ENCODE results near the gene FPR3.

Gene FPR3

GRCh38 chr19:51811344-51811743 lies 16.4 kb downstream of the FPR3 start:
- Histone ChIP-seq H3K9me3 (ENCODE audit: severe bottlenecking) (no peaks in the 10 kb centered on the region), H3K27ac (ENCODE audit: poor library complexity, severe bottlenecking) (no peak overlapping the region), H3K36me3 (ENCODE audit: low read depth) (no peaks in the 10 kb centered on the region), H3K4me1 (ENCODE audit: insufficient read depth, poor library complexity, severe bottlenecking) (peaks cover 25% of the 10 kb centered on the region), H3K27me3 (ENCODE audit: insufficient read depth, poor library complexity, severe bottlenecking) (no peaks in the 10 kb centered on the region), H3K4me3 (ENCODE audit: severe bottlenecking) (no peak overlapping the region)
- DNase-seq (ENCODE audit: low spot score) (no peak), ATAC-seq (ENCODE audit: low read depth) (no peak)
- no peak for TF ChIP-seq CTCF (IDR thresholded peaks at IDR 0.05; ENCODE audit: poor library complexity, severe bottlenecking)

- ATAC-seq (ENCODE audit: low read depth) (no peak), DNase-seq (ENCODE audit: low spot score) (no peak)
- TF ChIP-seq CTCF (IDR thresholded peaks at IDR 0.05; ENCODE audit: poor library complexity, severe bottlenecking): no peak
- no peak overlapping the region for H3K4me3 ChIP-seq (ENCODE audit: severe bottlenecking)
- H3K4me1 ChIP-seq (ENCODE audit: insufficient read depth, poor library complexity, severe bottlenecking): peaks cover 1% of the 10 kb centered on the region
- H3K27me3 ChIP-seq (ENCODE audit: insufficient read depth, poor library complexity, severe bottlenecking): no peaks in the 10 kb centered on the region
- no peaks in the 10 kb centered on the region for H3K36me3 ChIP-seq (ENCODE audit: low read depth)
- no peaks in the 10 kb centered on the region for H3K9me3 ChIP-seq (ENCODE audit: severe bottlenecking)
- H3K27ac ChIP-seq (ENCODE audit: poor library complexity, severe bottlenecking): no peak overlapping the region
These were observed 20.1 kb downstream of the FPR3 start for GRCh38 chr19:51815043-51815442.

- no peak for TF ChIP-seq CTCF (IDR thresholded peaks at IDR 0.05; ENCODE audit: poor library complexity, severe bottlenecking)
- Histone ChIP-seq H3K27me3 (ENCODE audit: insufficient read depth, poor library complexity, severe bottlenecking) (no peaks in the 10 kb centered on the region), H3K36me3 (ENCODE audit: low read depth) (no peaks in the 10 kb centered on the region), H3K4me3 (ENCODE audit: severe bottlenecking) (no peak overlapping the region), H3K9me3 (ENCODE audit: severe bottlenecking) (no peaks in the 10 kb centered on the region), H3K4me1 (ENCODE audit: insufficient read depth, poor library complexity, severe bottlenecking) (no peaks in the 10 kb centered on the region), H3K27ac (ENCODE audit: poor library complexity, severe bottlenecking) (no peak overlapping the region)
- ATAC-seq (ENCODE audit: low read depth) (no peak), DNase-seq (ENCODE audit: low spot score) (no peak)
These were observed 21.8 kb downstream of the FPR3 start for GRCh38 chr19:51816711-51817110.

- H3K27me3 ChIP-seq (ENCODE audit: insufficient read depth, poor library complexity, severe bottlenecking): no peaks in the 10 kb centered on the region
- no peak for DNase-seq (ENCODE audit: low spot score)
- H3K27ac ChIP-seq (ENCODE audit: poor library complexity, severe bottlenecking): no peak overlapping the region
- H3K4me1 ChIP-seq (ENCODE audit: insufficient read depth, poor library complexity, severe bottlenecking): no peaks in the 10 kb centered on the region
- no peak for ATAC-seq (ENCODE audit: low read depth)
- no peak overlapping the region for H3K4me3 ChIP-seq (ENCODE audit: severe bottlenecking)
- TF ChIP-seq CTCF (IDR thresholded peaks at IDR 0.05; ENCODE audit: poor library complexity, severe bottlenecking): no peak
- H3K9me3 ChIP-seq (ENCODE audit: severe bottlenecking): no peaks in the 10 kb centered on the region
- no peaks in the 10 kb centered on the region for H3K36me3 ChIP-seq (ENCODE audit: low read depth)
These were observed 25.1 kb downstream of the FPR3 start for GRCh38 chr19:51820011-51820410.

GRCh38 chr19:51820831-51821446 lies 26.0 kb downstream of the FPR3 start:
- Histone ChIP-seq H3K27ac (ENCODE audit: poor library complexity, severe bottlenecking) (no peak overlapping the region), H3K27me3 (ENCODE audit: insufficient read depth, poor library complexity, severe bottlenecking) (no peaks in the 10 kb centered on the region), H3K9me3 (ENCODE audit: severe bottlenecking) (no peaks in the 10 kb centered on the region), H3K4me1 (ENCODE audit: insufficient read depth, poor library complexity, severe bottlenecking) (no peaks in the 10 kb centered on the region), H3K36me3 (ENCODE audit: low read depth) (no peaks in the 10 kb centered on the region), H3K4me3 (ENCODE audit: severe bottlenecking) (no peak overlapping the region)
- ATAC-seq (ENCODE audit: low read depth) (no peak), DNase-seq (ENCODE audit: low spot score) (no peak)
- no peak for TF ChIP-seq CTCF (IDR thresholded peaks at IDR 0.05; ENCODE audit: poor library complexity, severe bottlenecking)
